Thyroid gland (tissue), 4 donors: ENCODE measurements around the gene OR2A25. TPM values are rescaled to one million over a fixed set of nuclear protein-coding genes. Genes with fewer than 3 reads are reported as not detected.

Source experiments
- DNase-seq, 2 donors: peaks; one replicate each; pipeline ENCODE4 v3.0.0-alpha.2; 2019
- H3K27ac ChIP-seq, 3 donors: fragments of 200-600 bp; sonication (generic); 1 replicate in 2 of 3; 2 replicates in 1 of 3; pipeline ENCODE4 v1.5.1; 2016 to 2019; ENCODE audit warnings: mild to moderate bottlenecking in 1 of 3, moderate library complexity in 1 of 3
- H3K27me3 ChIP-seq: fragments of 200-600 bp; sonication (generic); one replicate; pipeline ENCODE4 v1.5.1; 2019
- H3K36me3 ChIP-seq, 2 donors: fragments of 200-600 bp; sonication (generic); one replicate each; pipeline ENCODE4 v1.5.1; 2016 to 2019
- H3K4me1 ChIP-seq, 2 donors: fragments of 200-600 bp; sonication (generic); one replicate each; pipeline ENCODE4 v1.5.1; 2017 to 2019
- H3K4me3 ChIP-seq, 3 donors: fragments of 200-600 bp; sonication (generic); replicated peaks in 1 of 3; 1 replicate in 2 of 3; 2 replicates in 1 of 3; pipeline ENCODE4 v1.5.1; 2016; ENCODE audit warnings: mild to moderate bottlenecking in 1 of 3
- H3K9me3 ChIP-seq: fragments of 200-600 bp; sonication (generic); one replicate; pipeline ENCODE4 v1.5.1; 2017
- POLR2A ChIP-seq, 2 donors: fragments of 450-650 bp; IDR thresholded peaks; one replicate each; pipeline ENCODE4 v1.6.1; 2017; ENCODE audit warnings: antibody characterized with exemption in 2 of 2, mild to moderate bottlenecking in 2 of 2, moderate library complexity in 1 of 2
- WGBS, 2 donors: methylation state at CpG; one replicate each; pipeline ENCODE4 v1.1.5; 2017; 5-methylcytosine and 5-hydroxymethylcytosine counted together
- intact Hi-C: fragments of 100-400 bp; cut with DNase I; formaldehyde crosslinking; loops from one replicate; pipeline ENCODE4 v1.15.1; 2023
- total RNA-seq, 4 donors: library from RNA; depleted of rRNA; stranded (reverse); fragments of >200 nt; gene quantifications; one replicate each; pipeline ENCODE4 v1.2.3, GENCODE V29; 2016
- TF ChIP-seq, protein P1 (sequence below), 6 experiments: fragments of 200-600 bp in 3 of 6; fragments of 450-650 bp in 3 of 6; sonication (generic) in 3 of 6; IDR thresholded peaks; one replicate each; pipeline ENCODE4 v1.5.1; 2016 to 2019; ENCODE audit warnings: antibody characterized with exemption in 6 of 6, mild to moderate bottlenecking in 2 of 6, inconsistent platforms in 1 of 6, moderate library complexity in 1 of 6

Gene OR2A25
- total RNA-seq, 4 donors from 2014 or later = not detected

DNA sequence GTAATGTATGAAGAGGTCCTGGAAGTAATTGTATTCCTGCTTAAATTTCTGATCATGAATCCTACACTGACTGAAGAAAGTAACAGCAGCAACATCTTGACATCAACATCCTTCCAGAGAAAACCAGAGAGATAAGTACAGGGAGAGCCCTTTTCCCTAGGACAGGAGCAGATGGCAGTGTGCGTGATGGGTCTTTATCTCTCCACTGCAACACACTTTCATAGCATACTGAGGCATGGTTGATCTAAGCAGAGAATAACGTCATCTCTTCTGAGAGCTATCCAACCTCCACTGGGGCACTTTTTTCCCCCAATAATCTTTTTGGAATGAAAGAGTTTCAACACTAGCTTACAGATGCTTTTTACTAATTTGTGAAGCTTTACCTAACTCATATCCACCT lies 342 bp downstream of the OR2A25 start:
- no peaks in the 10 kb centered on the region for H3K27me3 ChIP-seq
- no peak for DNase-seq
- H3K4me3 ChIP-seq = no peak overlapping the region
- no peaks in the 10 kb centered on the region for H3K9me3 ChIP-seq
- no peak overlapping the region for H3K27ac ChIP-seq
- no peak for TF ChIP-seq POLR2A (IDR thresholded peaks at IDR 0.05)
- TF ChIP-seq, protein P1, sequence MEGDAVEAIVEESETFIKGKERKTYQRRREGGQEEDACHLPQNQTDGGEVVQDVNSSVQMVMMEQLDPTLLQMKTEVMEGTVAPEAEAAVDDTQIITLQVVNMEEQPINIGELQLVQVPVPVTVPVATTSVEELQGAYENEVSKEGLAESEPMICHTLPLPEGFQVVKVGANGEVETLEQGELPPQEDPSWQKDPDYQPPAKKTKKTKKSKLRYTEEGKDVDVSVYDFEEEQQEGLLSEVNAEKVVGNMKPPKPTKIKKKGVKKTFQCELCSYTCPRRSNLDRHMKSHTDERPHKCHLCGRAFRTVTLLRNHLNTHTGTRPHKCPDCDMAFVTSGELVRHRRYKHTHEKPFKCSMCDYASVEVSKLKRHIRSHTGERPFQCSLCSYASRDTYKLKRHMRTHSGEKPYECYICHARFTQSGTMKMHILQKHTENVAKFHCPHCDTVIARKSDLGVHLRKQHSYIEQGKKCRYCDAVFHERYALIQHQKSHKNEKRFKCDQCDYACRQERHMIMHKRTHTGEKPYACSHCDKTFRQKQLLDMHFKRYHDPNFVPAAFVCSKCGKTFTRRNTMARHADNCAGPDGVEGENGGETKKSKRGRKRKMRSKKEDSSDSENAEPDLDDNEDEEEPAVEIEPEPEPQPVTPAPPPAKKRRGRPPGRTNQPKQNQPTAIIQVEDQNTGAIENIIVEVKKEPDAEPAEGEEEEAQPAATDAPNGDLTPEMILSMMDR (IDR thresholded peaks at IDR 0.05) = no peak
- WGBS, 2 donors = 81 to 82% methylated on average over 2 of the region's 2 CpGs
- H3K4me1 ChIP-seq = no peaks in the 10 kb centered on the region
- no peaks in the 10 kb centered on the region for H3K36me3 ChIP-seq
- intact Hi-C loops = no loop called here

DNA sequence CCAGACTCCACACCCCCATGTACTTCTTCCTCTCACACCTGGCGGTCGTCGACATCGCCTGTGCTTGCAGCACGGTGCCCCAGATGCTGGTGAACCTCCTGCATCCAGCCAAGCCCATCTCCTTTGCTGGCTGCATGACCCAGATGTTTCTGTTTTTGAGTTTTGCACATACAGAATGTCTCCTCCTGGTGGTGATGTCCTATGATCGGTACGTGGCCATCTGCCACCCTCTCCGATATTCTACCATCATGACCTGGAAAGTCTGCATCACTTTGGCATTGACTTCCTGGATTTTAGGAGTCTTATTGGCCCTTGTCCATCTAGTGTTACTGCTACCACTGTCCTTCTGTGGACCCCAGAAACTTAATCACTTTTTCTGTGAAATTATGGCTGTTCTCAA lies 4.8 kb downstream of the OR2A25 start:
- WGBS, 2 donors = 95 to 97% methylated on average over 8 of the region's 8 CpGs
- intact Hi-C loops = no loop called here
- Histone ChIP-seq H3K4me3 (no peak overlapping the region), H3K9me3 (no peaks in the 10 kb centered on the region), H3K27me3 (no peaks in the 10 kb centered on the region), H3K27ac (no peak overlapping the region), H3K4me1 (no peaks in the 10 kb centered on the region), H3K36me3 (no peaks in the 10 kb centered on the region)
- DNase-seq = no peak
- TF ChIP-seq POLR2A (IDR thresholded peaks at IDR 0.05) = no peak
- TF ChIP-seq, protein P1 (IDR thresholded peaks at IDR 0.05) = no peak

DNA sequence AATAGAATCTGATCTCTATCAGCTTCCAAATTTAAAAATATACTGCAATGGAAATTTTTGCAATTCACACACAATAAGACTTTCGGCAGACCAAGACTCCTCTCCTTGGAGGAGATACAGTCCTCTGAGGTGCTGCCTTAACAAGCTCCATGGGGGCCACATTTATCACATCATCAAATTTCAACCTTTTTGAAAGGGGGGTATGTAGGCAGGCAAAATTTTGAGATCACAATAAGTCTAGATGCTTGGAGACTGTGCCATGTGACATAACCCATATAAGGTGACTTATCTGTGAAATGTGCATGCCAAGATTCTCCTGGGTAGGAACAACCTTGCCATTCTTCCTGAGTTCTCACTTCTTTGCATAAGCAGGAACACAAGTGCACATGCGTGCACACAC lies 16.4 kb downstream of the OR2A25 start, which contains the start of gene OR2A12:
Gene OR2A12 (plus strand): TSS at position 301 of the 400 bp plus-strand sequence. CDS start 8,830 bp downstream, outside the sequence.
- no peaks in the 10 kb centered on the region for H3K27me3 ChIP-seq
- 86 to 87% methylated on average over 2 of the region's 2 CpGs for WGBS, 2 donors
- TF ChIP-seq POLR2A (IDR thresholded peaks at IDR 0.05) = no peak
- TF ChIP-seq, protein P1 (IDR thresholded peaks at IDR 0.05) = no peak
- H3K4me3 ChIP-seq = no peak within 1 kb of the TSS
- H3K4me1 ChIP-seq = no peaks in the 10 kb centered on the region
- intact Hi-C loops = no loop called here
- no peaks in the 10 kb centered on the region for H3K9me3 ChIP-seq
- no peak for DNase-seq
- H3K27ac ChIP-seq = no peak within 1 kb of the TSS
- H3K36me3 ChIP-seq = no peaks in the 10 kb centered on the region

DNA sequence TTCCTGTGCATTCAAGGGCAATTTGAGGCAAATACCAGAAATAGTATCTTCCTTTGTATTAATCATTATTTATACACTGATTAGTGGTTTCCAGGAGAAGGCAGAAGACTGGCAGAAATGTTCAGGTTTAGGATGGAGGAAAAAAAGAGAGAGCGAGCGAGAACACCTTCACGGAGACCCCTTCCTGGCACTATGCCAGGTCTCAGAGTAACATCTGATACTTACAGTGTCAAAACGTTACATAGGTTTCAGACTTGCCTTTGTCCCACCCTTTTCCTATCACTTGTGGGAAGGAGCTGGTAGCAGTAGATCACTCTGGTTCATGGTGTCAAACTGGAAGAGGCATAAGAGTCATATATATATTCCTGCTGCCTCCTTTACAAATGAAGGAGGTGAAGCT lies 17.1 kb downstream of the OR2A25 start:
- DNase-seq = no peak
- Histone ChIP-seq H3K9me3 (no peaks in the 10 kb centered on the region), H3K36me3 (no peaks in the 10 kb centered on the region), H3K4me1 (no peaks in the 10 kb centered on the region), H3K27ac (no peak overlapping the region), H3K27me3 (no peaks in the 10 kb centered on the region), H3K4me3 (no peak overlapping the region)
- TF ChIP-seq, protein P1 (IDR thresholded peaks at IDR 0.05) = no peak
- TF ChIP-seq POLR2A (IDR thresholded peaks at IDR 0.05) = no peak
- 65 to 68% methylated on average over 4 of the region's 4 CpGs for WGBS, 2 donors
- intact Hi-C loops = no loop called here

DNA sequence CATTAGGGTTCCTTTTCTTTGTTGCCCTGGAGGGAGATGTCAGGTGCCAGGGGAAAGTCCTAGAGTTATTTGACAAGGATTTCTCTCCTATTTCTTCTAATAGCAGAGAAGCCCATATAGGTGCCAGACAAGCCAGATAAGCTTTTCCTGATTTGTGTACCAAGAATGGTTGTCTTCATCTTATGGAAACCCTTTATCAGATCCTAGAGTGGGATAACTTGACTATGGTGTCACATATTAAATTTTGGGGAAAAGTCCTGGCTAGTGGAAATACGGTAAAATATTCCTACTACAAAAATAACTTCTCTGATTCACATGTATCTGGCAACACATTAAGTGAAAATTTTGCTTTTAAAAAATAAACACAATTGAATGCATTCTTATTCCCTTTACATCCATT lies 17.6 kb downstream of the OR2A25 start:
- no peaks in the 10 kb centered on the region for H3K9me3 ChIP-seq
- intact Hi-C loops = no loop called here
- no peak for DNase-seq
- H3K36me3 ChIP-seq = no peaks in the 10 kb centered on the region
- no peaks in the 10 kb centered on the region for H3K4me1 ChIP-seq
- no peak overlapping the region for H3K4me3 ChIP-seq
- no peak overlapping the region for H3K27ac ChIP-seq
- TF ChIP-seq, protein P1 (IDR thresholded peaks at IDR 0.05) = no peak
- no peak for TF ChIP-seq POLR2A (IDR thresholded peaks at IDR 0.05)
- H3K27me3 ChIP-seq = no peaks in the 10 kb centered on the region
- 76 to 83% methylated on average over 1 of the region's 1 CpG for WGBS, 2 donors
